HG02571 (cell line): ENCODE measurements around the gene NADK2.

Source experiments
- ATAC-seq: cut with Tn5 transposase; IDR thresholded peaks from one replicate; pipeline ENCODE4 v1.9.1; 2021; ENCODE audit warnings: mild to moderate bottlenecking, moderate library complexity; ENCODE audit not compliant: unreplicated experiment

The NADK2 gene

DNA sequence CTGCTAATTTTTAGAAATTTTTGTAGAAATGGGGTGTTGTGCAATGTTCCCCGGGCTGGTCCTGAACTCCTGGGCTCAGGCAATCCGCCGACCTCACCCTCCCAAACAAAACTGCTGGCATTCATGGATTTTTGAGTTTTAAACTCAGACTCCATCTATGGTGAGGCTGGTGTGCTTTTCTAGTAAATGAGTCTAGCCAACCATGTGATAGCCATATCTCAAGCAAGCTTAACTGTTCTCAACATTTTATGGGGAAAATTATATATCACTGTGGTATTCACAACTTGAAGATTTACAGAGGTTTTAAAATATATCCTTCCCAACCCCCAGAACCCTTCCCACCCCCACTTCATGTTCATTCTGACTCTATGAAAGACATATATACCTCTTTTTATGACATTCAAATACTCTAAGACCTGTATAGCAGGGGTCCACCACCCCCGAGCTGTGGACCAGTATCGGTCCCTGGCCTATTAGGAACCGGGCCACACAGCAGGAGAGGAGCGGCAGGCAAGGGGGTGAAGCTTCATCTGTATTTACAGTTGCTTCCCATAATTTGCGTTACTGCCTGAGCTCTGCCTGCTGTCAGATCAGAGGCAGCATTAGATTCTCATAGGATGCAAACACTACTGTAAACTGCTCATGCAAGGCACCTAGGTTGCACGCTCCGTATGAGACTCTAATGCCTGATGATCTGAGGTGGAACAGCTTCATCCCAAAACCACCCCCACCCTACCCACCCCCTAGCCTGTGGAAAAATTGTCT is 4.5 kb upstream of the NADK2 start:
- ATAC-seq, result no peak

DNA sequence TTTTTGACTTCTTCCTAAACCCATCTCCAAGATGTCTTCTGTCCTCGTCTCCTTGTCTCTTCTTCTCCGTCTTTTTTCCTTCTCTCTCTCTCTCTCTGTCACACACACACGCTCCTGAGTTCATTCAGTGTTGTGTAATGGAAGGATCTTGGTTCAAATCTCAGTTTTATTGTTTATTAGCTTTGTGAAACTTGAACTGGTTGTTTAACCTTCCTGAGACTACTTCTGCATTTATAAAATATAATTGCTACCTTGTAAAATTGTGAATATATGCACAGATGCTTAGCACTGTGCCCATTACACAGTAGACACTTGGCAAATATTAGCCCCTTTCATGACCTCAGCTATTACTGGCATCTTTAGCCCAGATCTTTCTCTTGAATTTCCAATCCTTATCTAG is 2.4 kb upstream of the NADK2 start:
- ATAC-seq, result no peak

GRCh38 chr5:36243653-36244052 is 1.9 kb upstream of the NADK2 start:
- no peak for ATAC-seq

DNA sequence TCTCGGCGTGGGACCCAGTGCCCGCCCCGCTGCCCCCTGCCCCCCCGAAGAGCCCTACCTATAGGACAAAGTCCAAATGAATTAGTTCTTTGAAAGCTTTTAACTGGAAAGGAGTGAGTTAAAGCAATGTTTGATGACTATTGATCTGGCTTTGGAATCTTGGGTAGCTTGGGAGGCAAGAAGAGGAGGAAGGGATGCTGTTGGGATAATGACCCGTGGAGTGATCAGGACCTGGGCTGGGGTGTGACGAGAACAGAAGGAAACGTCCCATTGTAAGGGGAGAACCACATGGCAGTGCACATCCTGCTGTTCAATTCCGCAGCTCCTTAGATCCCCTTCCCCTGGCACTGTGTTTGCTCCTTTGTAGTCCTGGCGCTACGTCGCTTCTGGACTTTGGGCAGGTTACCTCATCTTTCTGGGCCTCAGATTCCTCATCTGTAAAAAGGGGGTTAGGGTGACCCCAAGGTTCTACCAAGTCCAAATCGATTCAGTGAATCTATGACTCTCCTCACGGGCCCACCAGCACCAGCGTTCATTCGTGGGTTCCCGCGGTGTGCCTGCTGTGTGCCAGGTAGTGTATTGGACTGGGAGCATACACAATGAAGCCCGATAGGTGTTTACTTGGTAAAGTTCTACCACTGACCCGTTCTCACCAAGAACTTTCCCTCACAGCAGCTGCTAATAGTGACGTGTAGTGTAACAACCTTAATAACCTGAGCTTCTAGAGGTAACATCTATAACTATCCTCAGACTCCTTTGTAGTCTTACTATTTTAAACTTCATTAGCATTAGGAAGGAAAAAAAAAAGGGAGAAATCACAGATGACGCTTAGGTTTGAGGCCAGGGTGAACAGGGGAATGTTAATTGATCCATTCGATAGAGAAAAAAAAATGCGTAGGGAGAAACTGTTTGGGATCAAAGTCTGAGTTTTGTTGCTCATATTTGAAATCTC is 1.1 kb upstream of the NADK2 start:
- no peak for ATAC-seq

- ATAC-seq, result peak; percentile 27
These were observed 720 bp downstream of the NADK2 start for GRCh38 chr5:36240779-36241630.

DNA sequence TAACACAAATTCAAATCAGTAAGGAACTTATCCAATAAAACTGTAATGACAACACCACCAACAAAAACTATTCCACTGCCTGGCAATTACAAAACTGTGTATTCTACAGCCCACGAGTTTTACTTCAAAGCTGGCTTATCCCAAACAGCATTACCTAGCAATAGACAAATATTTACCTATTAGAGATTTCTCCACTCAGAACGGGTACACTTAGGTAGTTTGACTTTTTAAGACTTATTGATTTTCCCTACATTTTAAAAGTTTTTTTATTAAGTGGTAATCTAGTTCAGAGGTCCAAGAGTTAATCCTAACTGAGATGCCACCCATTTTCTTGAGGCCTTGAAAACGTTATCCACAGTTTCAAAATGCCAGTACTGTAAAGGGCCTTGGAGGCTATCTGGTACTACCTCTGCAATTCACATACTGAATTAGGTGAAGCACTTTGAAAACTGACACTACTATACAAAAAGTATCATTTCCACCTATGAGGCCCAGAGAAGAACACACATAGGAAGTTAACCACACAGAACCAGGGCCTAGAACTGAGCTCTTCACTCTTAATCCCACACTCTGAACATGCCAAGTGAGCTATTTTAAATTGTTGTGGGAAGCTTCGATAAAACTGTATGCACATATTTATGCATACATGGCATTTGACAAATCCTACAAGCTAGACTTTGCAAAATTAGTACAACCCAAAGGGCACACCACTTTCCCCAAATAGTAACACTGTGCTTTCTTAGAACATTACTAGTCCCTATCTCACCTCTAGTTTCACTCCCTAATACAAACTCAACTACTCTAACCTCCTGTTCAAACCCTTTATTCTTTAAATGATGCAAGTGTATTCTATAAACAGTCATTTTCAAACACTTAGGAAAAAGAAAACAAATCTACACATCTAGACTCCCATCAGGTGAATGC is 2.1 kb downstream of the NADK2 start:
- ATAC-seq, result no peak

DNA sequence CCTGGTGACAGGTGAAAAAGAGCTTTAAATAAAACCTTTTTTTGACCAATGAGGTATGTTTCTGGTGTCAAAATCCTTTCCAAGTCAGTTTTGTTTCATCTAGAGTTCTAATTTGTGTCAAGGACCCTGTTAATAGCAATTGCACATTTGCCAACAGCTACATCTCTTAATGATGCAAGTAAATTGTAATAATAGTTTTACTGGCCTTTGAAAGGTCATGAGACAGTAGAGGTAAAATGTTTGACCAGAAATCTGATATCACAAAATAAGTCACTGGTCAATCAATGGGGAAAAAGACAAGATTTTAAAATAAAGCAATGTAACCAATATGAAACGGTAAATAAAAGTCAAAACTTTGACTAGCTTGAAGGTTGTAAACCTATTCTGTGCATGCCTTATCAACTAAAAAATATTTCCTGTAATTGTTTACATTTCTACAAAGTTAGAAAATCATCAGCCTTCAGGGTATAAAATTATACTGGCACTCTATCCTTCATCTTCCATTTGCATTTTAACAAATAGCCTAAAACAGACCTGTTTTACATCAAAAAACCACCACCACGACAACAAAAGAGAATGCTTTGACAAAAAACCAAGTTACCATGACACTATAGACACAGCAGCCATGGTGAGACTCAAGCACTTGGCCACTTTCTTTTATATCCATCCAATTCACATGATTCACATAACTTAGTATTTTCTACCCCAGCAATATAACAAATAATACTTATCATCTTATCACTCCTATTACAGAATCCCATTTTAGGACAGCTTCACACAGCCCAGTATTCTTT is 3.0 kb downstream of the NADK2 start:
- no peak for ATAC-seq

DNA sequence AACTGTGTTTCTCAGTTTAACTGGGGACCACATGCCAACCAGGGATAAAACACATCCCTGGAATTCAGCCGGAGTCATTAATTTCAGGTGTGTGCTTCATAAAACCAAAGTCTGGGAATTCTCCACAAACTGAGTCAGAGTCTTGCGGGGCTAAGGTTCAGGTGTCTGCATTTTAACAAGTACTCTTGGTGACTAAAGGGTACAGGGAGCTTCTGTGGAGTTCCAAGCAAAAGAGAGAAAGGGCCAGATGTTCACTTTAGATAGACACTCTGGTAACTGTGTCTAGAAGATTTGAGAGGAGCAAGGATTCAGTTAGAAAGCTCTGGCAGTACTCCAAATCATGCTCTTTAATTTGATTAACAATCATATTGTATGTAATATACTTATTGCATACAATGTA is 4.0 kb downstream of the NADK2 start:
- no peak for ATAC-seq

- no peak for ATAC-seq
These were observed 4.9 kb downstream of the NADK2 start for GRCh38 chr5:36236801-36237200.

DNA sequence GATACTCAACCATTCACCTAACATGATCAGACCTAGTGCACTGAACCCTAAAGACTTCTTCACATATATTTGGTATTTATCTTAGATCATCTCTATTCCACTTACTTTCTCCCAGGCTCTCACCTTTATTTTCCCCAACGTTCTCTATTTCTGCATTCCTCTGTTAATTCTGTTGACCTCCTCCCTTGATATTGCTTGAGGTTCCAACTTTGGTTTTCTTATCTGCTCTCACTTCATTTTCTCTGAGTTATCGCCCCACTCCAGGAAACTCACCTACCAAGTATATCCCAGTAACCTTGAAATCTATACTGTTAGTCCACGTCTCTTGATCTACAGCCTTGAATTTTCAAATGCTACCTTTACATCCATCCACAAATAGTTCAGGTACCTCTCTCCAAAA is 9.2 kb downstream of the NADK2 start:
- ATAC-seq, result no peak

GRCh38 chr5:36230151-36230790 is 11.5 kb downstream of the NADK2 start:
- ATAC-seq, result no peak

GRCh38 chr5:36228505-36228904 is 13.2 kb downstream of the NADK2 start:
- no peak for ATAC-seq

DNA sequence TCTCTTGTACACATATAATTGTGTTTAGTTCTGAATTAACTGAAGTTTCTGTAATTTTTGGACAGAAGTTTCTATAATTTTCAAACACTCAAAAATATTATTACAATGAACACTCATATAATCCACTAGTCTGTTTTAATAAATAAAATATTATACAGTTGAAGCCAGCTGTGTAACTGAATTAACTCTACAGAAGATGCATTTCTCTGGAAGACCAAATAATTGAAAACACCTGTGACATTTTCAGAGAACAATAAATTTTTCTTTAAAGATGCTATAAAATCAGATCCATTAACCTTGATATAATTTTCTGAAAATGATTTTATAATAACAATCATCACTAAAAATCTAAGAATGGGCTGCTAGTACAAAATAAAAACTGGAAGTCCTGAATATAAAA is 14.7 kb downstream of the NADK2 start:
- no peak for ATAC-seq

GRCh38 chr5:36222620-36223019 is 19.1 kb downstream of the NADK2 start:
- ATAC-seq, result no peak

- ATAC-seq, result no peak
These were observed 23.7 kb downstream of the NADK2 start for GRCh38 chr5:36217988-36218387.

- no peak for ATAC-seq
These were observed 24.2 kb downstream of the NADK2 start for GRCh38 chr5:36217567-36217966.

DNA sequence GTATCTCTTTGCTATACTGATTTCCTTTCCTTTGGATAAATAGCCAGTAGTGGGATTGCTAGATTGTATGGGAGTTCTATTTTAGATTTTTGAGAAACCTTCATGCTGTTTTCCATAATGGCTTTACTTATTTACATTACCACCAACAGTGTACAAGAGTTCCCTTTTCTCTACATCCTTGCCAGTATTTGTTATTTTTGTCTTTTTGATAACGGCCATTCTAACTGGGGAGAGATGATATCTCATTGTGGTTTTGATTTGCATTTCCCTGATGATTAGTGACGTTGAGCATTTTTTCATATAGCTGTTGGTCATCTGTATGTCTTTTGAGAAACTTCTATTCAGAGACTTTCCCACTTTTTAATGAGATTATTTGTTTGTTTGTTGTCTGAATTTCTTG is 25.8 kb downstream of the NADK2 start:
- no peak for ATAC-seq

GRCh38 chr5:36214436-36214835 is 27.3 kb downstream of the NADK2 start:
- ATAC-seq, result no peak

DNA sequence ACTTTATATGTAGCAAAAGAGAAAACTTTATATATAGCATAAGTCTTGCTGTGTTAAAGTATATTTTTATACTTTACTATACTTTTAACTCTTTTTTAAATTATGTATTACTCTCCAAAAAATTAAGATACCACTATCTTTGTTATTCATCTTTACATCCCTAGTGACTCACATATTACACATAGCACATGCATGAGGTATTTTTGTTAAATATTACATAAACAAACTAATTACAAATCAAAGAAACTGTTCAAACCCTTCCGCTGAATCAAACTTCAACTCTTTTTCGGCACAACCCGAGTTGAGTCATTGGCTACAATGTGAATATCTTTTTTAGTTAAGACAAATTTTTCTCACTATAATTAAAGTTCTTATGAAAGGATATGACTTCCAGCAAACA is 32.1 kb downstream of the NADK2 start:
- ATAC-seq, result no peak
